Peyer's patch (tissue), 4 donors: ENCODE results near the gene NAB1.

Source experiments
- CTCF ChIP-seq, 6 experiments: fragments of 450-650 bp in 4 of 6; fragments of 200-600 bp in 2 of 6; sonication (generic) in 1 of 6; IDR thresholded peaks; one replicate each; pipeline ENCODE4 v1.5.1; 2017 to 2019; ENCODE audit warnings: antibody characterized with exemption in 6 of 6, mild to moderate bottlenecking in 3 of 6, moderate library complexity in 1 of 6
- POLR2A ChIP-seq, 2 donors: fragments of 450-650 bp; IDR thresholded peaks; one replicate each; pipeline ENCODE4 v1.5.1; 2017; ENCODE audit warnings: antibody characterized with exemption in 2 of 2, mild to moderate bottlenecking in 2 of 2, moderate library complexity in 2 of 2

DNA sequence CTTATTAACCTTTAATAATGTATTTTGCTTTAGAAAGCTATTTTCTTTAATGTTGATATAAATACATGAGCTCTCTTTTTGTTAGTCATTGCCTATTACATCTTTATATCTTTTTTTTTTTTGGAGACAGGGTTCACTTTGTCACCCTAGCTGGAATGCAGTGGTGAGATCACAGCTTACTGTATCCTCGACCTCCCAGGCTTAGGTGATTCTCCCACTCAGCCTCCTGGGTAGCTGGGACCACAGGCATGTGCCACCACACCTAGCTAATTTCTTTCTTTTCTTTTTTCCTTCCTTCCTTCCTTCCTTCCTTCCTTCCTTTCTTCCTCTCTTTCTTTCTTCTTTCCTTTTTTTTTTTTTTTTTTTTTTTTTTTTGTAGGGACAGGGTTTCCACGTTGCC is 15.4 kb downstream of the NAB1 start:
- no peak for TF ChIP-seq CTCF (IDR thresholded peaks at IDR 0.05)
- no peak for TF ChIP-seq POLR2A (IDR thresholded peaks at IDR 0.05)
